NCI-H146 (cell line): ENCODE data around the gene MYBPH.

Source experiments
- DNase-seq: peaks from one replicate; lab custom pipeline; 2025; lab: John Stamatoyannopoulos, UW

The MYBPH gene

GRCh38 chr1:203166192-203166940 lies 9.3 kb downstream of the MYBPH start:
- DNase-seq: peak; percentile 28

- DNase-seq: no peak
Observed at GRCh38 chr1:203165800-203166161, 9.8 kb downstream of the MYBPH start.

- no peak for DNase-seq
Observed at GRCh38 chr1:203165101-203165799, 10.4 kb downstream of the MYBPH start.

GRCh38 chr1:203163891-203164635 lies 11.6 kb downstream of the MYBPH start:
- no peak for DNase-seq

- DNase-seq: no peak
Observed at GRCh38 chr1:203162403-203162802, 13.2 kb downstream of the MYBPH start.

GRCh38 chr1:203161703-203162102 lies 13.9 kb downstream of the MYBPH start:
- DNase-seq: no peak

GRCh38 chr1:203161175-203161574 lies 14.5 kb downstream of the MYBPH start:
- no peak for DNase-seq

- no peak for DNase-seq
Observed at GRCh38 chr1:203159844-203160243, 15.8 kb downstream of the MYBPH start.

GRCh38 chr1:203158960-203159665 lies 16.5 kb downstream of the MYBPH start:
- DNase-seq: no peak

- no peak for DNase-seq
Observed at GRCh38 chr1:203158423-203158822, 17.2 kb downstream of the MYBPH start.

GRCh38 chr1:203156280-203156679 lies 19.3 kb downstream of the MYBPH start:
- DNase-seq: peak; percentile 24

- DNase-seq: no peak
Observed at GRCh38 chr1:203153989-203154821, 21.4 kb downstream of the MYBPH start.

GRCh38 chr1:203153051-203153988 lies 22.3 kb downstream of the MYBPH start:
- no peak for DNase-seq

- peak; percentile 51 for DNase-seq
Observed at GRCh38 chr1:203152158-203153034, 23.2 kb downstream of the MYBPH start.

- DNase-seq: no peak
Observed at GRCh38 chr1:203151362-203152157, 24.1 kb downstream of the MYBPH start.

GRCh38 chr1:203150511-203151297 lies 24.9 kb downstream of the MYBPH start:
- no peak for DNase-seq

- no peak for DNase-seq
Observed at GRCh38 chr1:203149188-203149840, 26.3 kb downstream of the MYBPH start.
